K562 (cell line): ENCODE measurements around the gene TTLL3. TPM values are rescaled to one million over a fixed set of nuclear protein-coding genes. Genes with fewer than 3 reads are reported as not detected.

Experiments
- ARID2 ChIP-seq: fragments of 450-650 bp; IDR thresholded peaks from 2 replicates; pipeline ENCODE4 v1.6.1; 2017; ENCODE audit warnings: antibody characterized with exemption, mild to moderate bottlenecking
- ARNT ChIP-seq, 2 experiments: fragments of 450-650 bp; IDR thresholded peaks; 2 replicates each; pipeline ENCODE4 v1.6.1; 2016; ENCODE audit warnings: mild to moderate bottlenecking in 1 of 2
- C11orf30 ChIP-seq: fragments of 450-650 bp; IDR thresholded peaks from 2 replicates; pipeline ENCODE4 v1.6.1; 2016; ENCODE audit warnings: low read depth, mild to moderate bottlenecking
- CAMTA2 ChIP-seq: fragments of 250-450 bp; sonication (Bioruptor Pico); conservative IDR thresholded peaks from 2 replicates; pipeline ENCODE4 v1.5.1; 2022
- CCNT2 ChIP-seq: IDR thresholded peaks from 2 replicates; pipeline ENCODE4 v1.6.1; 2011; ENCODE audit warnings: borderline replicate concordance, low read depth, mild to moderate bottlenecking, moderate library complexity, mixed read lengths, low read length; ENCODE audit not compliant: insufficient read length; ENCODE audit errors: extremely low read depth
- CREB1 ChIP-seq, 2 experiments: sonication (generic) in 1 of 2; formaldehyde crosslinking in 1 of 2; IDR thresholded peaks; 2 replicates each; pipeline versions ENCODE4 v1.6.1 to v1.8.0; 2012 to 2022; ENCODE audit warnings: inconsistent platforms in 1 of 2, mild to moderate bottlenecking in 1 of 2, missing genetic modification reagents in 1 of 2, moderate library complexity in 1 of 2
- FUS ChIP-seq: fragments of 200-400 bp; formaldehyde crosslinking; optimal IDR thresholded peaks from 2 replicates; pipeline ENCODE3; 2017; ENCODE audit warnings: low read depth, low read length
- HEY1 ChIP-seq: fragments of 250-450 bp; sonication (Bioruptor Pico); IDR thresholded peaks from 2 replicates; pipeline ENCODE4 v1.5.0; 2020; ENCODE audit warnings: mild to moderate bottlenecking, moderate library complexity, borderline replicate concordance
- MTA2 ChIP-seq: fragments of 450-650 bp; IDR thresholded peaks from 2 replicates; pipeline ENCODE4 v1.6.1; 2016; ENCODE audit warnings: low read depth
- PHB ChIP-seq: fragments of 250-450 bp; sonication (Bioruptor Pico); IDR thresholded peaks from 2 replicates; pipeline ENCODE4 v1.5.0; 2021
- PHF20 ChIP-seq: fragments of 450-650 bp; IDR thresholded peaks from 2 replicates; pipeline ENCODE4 v1.6.1; 2018; ENCODE audit not compliant: partially characterized antibody
- PHTF2 ChIP-seq: fragments of 250-450 bp; sonication (Bioruptor Pico); IDR thresholded peaks from 2 replicates; pipeline ENCODE4 v1.5.0; 2021; ENCODE audit warnings: mild to moderate bottlenecking
- TGIF2 ChIP-seq: sonication (generic); formaldehyde crosslinking; IDR thresholded peaks from 2 replicates; pipeline ENCODE4 v1.8.1; 2022; ENCODE audit warnings: mild to moderate bottlenecking, missing genetic modification reagents, moderate library complexity
- ZC3H4 ChIP-seq: sonication (generic); formaldehyde crosslinking; IDR thresholded peaks from 2 replicates; pipeline ENCODE4 v1.9.0; 2021; ENCODE audit warnings: missing genetic modification reagents, borderline replicate concordance
- ZKSCAN3 ChIP-seq: fragments of 250-450 bp; sonication (Bioruptor Pico); IDR thresholded peaks from 2 replicates; pipeline ENCODE4 v1.4.0; 2020
- ZNF143 ChIP-seq: sonication (generic); formaldehyde crosslinking; IDR thresholded peaks from 2 replicates; pipeline ENCODE4 v1.9.0; 2022; ENCODE audit warnings: mild to moderate bottlenecking, missing genetic modification reagents
- ZNF282 ChIP-seq: sonication (generic); formaldehyde crosslinking; IDR thresholded peaks from 2 replicates; pipeline ENCODE4 v1.8.1; 2023; ENCODE audit warnings: missing genetic modification reagents
- polyA plus RNA-seq, 8 experiments: library from polyadenylated mRNA; depleted of rRNA in 4 of 8; stranded (reverse) in 5 of 8; unstranded in 3 of 8; fragments of >200 nt; fragmentation: Nextera tagmentation in 2 of 8; fragmentation: Illumina TruSeq in 1 of 8; extraction: Ambion mirVana in 2 of 8; extraction: Trizol in 1 of 8; gene quantifications; 2 replicates each; pipeline versions ENCODE4 v1.2.1 to v1.2.3, GENCODE V29; 2011 to 2014; ENCODE audit warnings: inconsistent platforms in 1 of 8, missing spikeins in 1 of 8
- total RNA-seq, 7 experiments: library from RNA; depleted of rRNA in 6 of 7; stranded (reverse); fragments of >200 nt in 6 of 7; fragmentation: Illumina TruSeq in 2 of 7; extraction: Trizol in 2 of 7; gene quantifications; 2 replicates each; pipeline versions ENCODE4 v1.2.1 to v1.2.3, GENCODE V29; 2011 to 2021; ENCODE audit warnings: low replicate concordance in 1 of 7
- TF ChIP-seq, protein P1 (sequence below): fragments of 250-450 bp; sonication (Bioruptor Pico); IDR thresholded peaks from 2 replicates; pipeline ENCODE4 v1.9.0; 2021; ENCODE audit warnings: mild to moderate bottlenecking, inconsistent platforms
- TF ChIP-seq, protein P2 (sequence below): sonication (generic); formaldehyde crosslinking; IDR thresholded peaks from 2 replicates; pipeline ENCODE4 v1.8.0; 2022; ENCODE audit warnings: missing genetic modification reagents, mild to moderate bottlenecking, moderate library complexity, borderline replicate concordance
- TF ChIP-seq, protein P3 (sequence below): sonication (generic); formaldehyde crosslinking; IDR thresholded peaks from 2 replicates; pipeline ENCODE4 v1.8.0; 2022; ENCODE audit warnings: mild to moderate bottlenecking, low read depth, missing genetic modification reagents
- TF ChIP-seq, protein P4 (sequence below): fragments of 250-450 bp; sonication (Bioruptor Pico); IDR thresholded peaks from 2 replicates; pipeline ENCODE4 v1.5.0; 2021

TTLL3 gene
- total and polyA plus RNA-seq, 9 of the 15 experiments (the other 6 are each of a cell fraction or from before 2014, with no cell fraction given), result 8.9 to 106 (median 33.2) TPM

DNA sequence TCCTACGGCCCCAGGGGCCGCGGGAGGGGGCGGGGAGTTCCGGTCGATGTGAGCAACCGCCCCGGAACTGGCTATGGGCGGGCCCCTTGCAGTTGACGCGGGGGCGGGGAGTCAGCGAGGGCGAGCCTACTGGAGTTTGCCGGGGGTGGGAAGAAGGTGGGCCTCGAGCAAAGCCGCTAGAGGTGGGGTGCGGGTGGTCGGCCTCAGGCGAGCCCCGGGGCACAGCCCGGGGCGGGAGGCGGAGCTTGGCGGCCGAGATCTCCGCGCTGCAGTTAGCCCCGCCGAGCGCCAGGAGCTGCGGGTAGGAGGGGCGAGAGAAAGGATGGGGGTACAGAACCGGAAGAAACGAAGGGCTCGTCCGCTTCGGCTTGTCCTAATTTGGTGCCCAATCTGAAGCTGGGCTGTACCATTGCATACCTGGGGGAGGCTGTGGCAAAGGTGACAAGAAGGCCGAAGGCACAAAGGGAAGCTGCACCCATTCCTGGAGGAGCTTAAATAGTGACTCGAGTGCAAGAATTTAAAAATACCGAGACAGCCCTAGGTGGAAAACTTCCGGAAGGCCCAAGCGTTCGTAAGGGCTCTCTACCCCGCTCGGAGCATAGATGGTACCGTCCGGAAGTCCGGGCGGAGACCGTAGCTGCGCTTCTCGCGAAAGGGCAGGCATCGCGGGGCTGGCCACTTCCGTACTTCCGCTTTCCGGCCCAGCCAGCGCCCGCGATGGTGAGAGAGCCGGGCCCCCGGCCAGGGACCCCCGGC lies 17.5 kb upstream of the TTLL3 start, which contains the start of the genes ARPC4 and TADA3 (continued):
- TF ChIP-seq, protein P1, sequence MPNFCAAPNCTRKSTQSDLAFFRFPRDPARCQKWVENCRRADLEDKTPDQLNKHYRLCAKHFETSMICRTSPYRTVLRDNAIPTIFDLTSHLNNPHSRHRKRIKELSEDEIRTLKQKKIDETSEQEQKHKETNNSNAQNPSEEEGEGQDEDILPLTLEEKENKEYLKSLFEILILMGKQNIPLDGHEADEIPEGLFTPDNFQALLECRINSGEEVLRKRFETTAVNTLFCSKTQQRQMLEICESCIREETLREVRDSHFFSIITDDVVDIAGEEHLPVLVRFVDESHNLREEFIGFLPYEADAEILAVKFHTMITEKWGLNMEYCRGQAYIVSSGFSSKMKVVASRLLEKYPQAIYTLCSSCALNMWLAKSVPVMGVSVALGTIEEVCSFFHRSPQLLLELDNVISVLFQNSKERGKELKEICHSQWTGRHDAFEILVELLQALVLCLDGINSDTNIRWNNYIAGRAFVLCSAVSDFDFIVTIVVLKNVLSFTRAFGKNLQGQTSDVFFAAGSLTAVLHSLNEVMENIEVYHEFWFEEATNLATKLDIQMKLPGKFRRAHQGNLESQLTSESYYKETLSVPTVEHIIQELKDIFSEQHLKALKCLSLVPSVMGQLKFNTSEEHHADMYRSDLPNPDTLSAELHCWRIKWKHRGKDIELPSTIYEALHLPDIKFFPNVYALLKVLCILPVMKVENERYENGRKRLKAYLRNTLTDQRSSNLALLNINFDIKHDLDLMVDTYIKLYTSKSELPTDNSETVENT (CRISPR knock-in tag), result 0 out of 2 replicates have a peak, but pooled peaks have one; percentile 78
- TF ChIP-seq, protein P2, sequence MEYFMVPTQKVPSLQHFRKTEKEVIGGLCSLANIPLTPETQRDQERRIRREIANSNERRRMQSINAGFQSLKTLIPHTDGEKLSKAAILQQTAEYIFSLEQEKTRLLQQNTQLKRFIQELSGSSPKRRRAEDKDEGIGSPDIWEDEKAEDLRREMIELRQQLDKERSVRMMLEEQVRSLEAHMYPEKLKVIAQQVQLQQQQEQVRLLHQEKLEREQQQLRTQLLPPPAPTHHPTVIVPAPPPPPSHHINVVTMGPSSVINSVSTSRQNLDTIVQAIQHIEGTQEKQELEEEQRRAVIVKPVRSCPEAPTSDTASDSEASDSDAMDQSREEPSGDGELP (CRISPR knock-in tag), result peak; percentile 73
- TF ChIP-seq ZC3H4 (no peak), PHB (no peak), ZNF282 (CRISPR knock-in tag) (no peak), ZNF143 (no peak), ARID2 (no peak), CCNT2 (peak; percentile 67), CAMTA2 (CRISPR knock-in tag) (no peak; the same call in 1 of the 2 replicates), HEY1 (CRISPR knock-in tag) (no peak), PHTF2 (CRISPR knock-in tag) (no peak), CREB1 (IDR thresholded peaks at IDR 0.05) (peak; percentile 37; the same call in 1 of the 2 replicates), CREB1 (CRISPR knock-in tag; IDR thresholded peaks at IDR 0.05) (no peak), FUS (no peak), TGIF2 (CRISPR knock-in tag) (no peak), ARNT (IDR thresholded peaks at IDR 0.05) (peak in 1 of 2 experiments; percentile 74; a peak in 1 of 4 replicates), ZKSCAN3 (CRISPR knock-in tag) (no peak), MTA2 (no peak), PHF20 (peak; percentile 55), C11orf30 (peak; percentile 62; the same call in 1 of the 2 replicates)
- TF ChIP-seq, protein P3, sequence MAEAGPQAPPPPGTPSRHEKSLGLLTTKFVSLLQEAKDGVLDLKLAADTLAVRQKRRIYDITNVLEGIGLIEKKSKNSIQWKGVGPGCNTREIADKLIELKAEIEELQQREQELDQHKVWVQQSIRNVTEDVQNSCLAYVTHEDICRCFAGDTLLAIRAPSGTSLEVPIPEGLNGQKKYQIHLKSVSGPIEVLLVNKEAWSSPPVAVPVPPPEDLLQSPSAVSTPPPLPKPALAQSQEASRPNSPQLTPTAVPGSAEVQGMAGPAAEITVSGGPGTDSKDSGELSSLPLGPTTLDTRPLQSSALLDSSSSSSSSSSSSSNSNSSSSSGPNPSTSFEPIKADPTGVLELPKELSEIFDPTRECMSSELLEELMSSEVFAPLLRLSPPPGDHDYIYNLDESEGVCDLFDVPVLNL, result no peak
- TF ChIP-seq, protein P4, sequence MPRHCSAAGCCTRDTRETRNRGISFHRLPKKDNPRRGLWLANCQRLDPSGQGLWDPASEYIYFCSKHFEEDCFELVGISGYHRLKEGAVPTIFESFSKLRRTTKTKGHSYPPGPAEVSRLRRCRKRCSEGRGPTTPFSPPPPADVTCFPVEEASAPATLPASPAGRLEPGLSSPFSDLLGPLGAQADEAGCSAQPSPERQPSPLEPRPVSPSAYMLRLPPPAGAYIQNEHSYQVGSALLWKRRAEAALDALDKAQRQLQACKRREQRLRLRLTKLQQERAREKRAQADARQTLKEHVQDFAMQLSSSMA (CRISPR knock-in tag), result no peak
